ENCODE data around the gene PROM1. TPM values are rescaled to one million over a fixed set of nuclear protein-coding genes. Genes with fewer than 3 reads are reported as not detected.

The PROM1 gene
- total and polyA plus RNA-seq, 7 donors, result 0.16 to 1.5 (median 0.84) TPM

DNA sequence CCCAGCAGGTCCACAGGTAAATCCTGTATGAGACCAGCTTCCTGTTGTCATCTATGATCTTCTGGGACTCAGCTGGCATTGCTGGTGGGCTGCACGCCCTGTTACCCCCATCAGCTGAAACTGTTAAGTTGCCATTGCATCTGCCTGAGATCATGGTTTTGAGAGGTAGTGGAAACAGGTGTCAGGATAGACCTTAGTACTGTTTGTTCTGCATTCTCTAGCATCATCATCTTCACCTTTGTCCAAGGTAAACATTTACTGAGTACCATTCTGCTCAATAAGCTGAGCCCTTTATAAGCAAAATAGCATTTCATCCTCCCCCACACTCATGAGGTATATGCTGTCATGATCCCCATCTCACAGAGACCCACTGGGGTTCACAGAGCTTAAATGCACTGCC, 42.9 kb upstream of the PROM1 start:
- 96 to 100% (median 100%) methylated on average over 1 of the region's 1 CpG for WGBS, 3 donors
- TF ChIP-seq, protein P1, sequence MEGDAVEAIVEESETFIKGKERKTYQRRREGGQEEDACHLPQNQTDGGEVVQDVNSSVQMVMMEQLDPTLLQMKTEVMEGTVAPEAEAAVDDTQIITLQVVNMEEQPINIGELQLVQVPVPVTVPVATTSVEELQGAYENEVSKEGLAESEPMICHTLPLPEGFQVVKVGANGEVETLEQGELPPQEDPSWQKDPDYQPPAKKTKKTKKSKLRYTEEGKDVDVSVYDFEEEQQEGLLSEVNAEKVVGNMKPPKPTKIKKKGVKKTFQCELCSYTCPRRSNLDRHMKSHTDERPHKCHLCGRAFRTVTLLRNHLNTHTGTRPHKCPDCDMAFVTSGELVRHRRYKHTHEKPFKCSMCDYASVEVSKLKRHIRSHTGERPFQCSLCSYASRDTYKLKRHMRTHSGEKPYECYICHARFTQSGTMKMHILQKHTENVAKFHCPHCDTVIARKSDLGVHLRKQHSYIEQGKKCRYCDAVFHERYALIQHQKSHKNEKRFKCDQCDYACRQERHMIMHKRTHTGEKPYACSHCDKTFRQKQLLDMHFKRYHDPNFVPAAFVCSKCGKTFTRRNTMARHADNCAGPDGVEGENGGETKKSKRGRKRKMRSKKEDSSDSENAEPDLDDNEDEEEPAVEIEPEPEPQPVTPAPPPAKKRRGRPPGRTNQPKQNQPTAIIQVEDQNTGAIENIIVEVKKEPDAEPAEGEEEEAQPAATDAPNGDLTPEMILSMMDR (IDR thresholded peaks at IDR 0.05), result no peak
- intact Hi-C loops (cut with DNase I), result no loop called here

DNA sequence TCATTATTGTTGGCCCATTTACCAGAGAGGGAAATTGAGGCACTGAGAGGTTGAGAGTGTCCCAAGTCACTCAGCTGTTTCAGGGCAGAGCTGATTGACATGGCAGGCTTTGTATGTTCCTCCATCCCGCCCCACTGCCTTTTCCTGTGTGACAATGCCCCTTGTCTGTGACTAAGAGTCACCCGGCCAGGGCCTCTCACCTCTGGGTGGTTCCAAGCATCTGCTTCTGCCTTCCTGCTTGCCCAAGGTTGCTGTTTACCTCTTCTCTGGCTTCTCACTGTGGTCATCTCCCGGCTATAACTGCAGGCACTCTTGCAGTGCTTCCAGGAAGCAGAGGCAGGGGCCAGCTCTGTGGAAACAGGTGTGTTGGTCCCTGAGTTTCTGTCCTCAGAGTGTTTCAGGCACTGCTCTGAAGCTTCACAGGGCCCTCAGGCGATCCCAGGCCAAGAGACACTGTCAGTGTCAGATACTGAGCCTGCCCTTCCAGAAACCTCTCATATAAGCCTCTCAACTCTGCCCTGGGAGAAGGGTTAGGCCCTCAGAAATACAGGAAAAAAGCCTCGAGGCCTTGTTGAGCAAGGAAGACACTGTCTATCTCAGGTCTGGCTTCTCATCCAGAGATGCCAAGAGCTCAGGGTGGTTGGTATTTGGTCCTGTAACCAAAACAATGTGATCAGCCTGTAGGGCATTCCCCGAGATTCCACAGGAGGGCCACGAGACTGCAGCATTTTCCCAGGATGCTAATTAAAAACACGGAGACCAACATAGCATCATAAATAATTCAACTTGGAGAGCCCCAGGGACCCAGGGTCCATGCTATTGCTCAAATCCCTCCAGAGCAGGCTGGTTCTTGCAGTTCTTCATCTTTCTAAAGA, 42.0 kb upstream of the PROM1 start:
- ATAC-seq, result no peak
- intact Hi-C loops (cut with DNase I), result no loop called here
- H3K4me1 ChIP-seq, result peaks cover 17% of the 10 kb centered on the region
- TF ChIP-seq, protein P1 (IDR thresholded peaks at IDR 0.05), result no peak
- no peaks in the 10 kb centered on the region for H3K9me3 ChIP-seq
- H3K36me3 ChIP-seq (ENCODE audit: insufficient read depth in 1 of 2, low read depth in 1 of 2), result no peaks in the 10 kb centered on the region
- H3K27ac ChIP-seq, result no peak overlapping the region
- H3K4me3 ChIP-seq, result no peak overlapping the region
- no peaks in the 10 kb centered on the region for H3K27me3 ChIP-seq (ENCODE audit: insufficient read depth in 3 of 3, low read length in 2 of 3)
- no peak for DNase-seq
- 61 to 65% (median 63%) methylated on average over 8 of the region's 8 CpGs for WGBS, 3 donors

More for the DNA sequence above, 42.9 kb upstream of the PROM1 start:
- DNase-seq, result no peak
- Histone ChIP-seq H3K27me3 (ENCODE audit: insufficient read depth in 3 of 3, low read length in 2 of 3) (no peaks in the 10 kb centered on the region), H3K27ac (no peak overlapping the region), H3K4me3 (no peak overlapping the region), H3K4me1 (peaks cover 17% of the 10 kb centered on the region), H3K9me3 (no peaks in the 10 kb centered on the region), H3K36me3 (ENCODE audit: insufficient read depth in 1 of 2, low read depth in 1 of 2) (no peaks in the 10 kb centered on the region)
- ATAC-seq, result no peak

DNA sequence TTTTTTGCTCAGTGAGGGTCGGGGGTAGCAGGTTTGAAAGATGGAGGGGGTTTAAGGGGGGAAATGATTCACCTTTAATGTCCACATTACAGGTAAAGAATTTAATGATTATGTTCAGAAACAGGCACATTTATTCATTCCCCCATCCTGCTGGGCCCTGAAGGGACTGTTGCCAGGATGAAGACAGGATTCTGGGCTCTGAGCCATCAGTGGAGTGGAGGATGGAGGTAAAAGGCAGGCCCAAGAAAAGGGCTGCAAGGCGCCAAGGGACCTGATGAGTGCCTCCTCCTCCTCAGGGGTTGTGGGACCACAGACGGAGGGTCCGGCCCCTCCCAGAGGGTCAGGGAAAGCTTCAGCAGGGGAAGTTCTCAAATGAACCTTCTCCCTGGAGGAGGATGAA, 40.4 kb upstream of the PROM1 start:
- 78 to 91% (median 78%) methylated on average over 4 of the region's 4 CpGs for WGBS, 3 donors
- H3K4me3 ChIP-seq, result no peak overlapping the region
- TF ChIP-seq, protein P1 (IDR thresholded peaks at IDR 0.05), result no peak
- intact Hi-C loops (cut with DNase I), result no loop called here
- DNase-seq, result no peak
- peaks cover 17% of the 10 kb centered on the region for H3K4me1 ChIP-seq
- no peaks in the 10 kb centered on the region for H3K36me3 ChIP-seq (ENCODE audit: insufficient read depth in 1 of 2, low read depth in 1 of 2)
- H3K27me3 ChIP-seq (ENCODE audit: insufficient read depth in 3 of 3, low read length in 2 of 3), result no peaks in the 10 kb centered on the region
- no peaks in the 10 kb centered on the region for H3K9me3 ChIP-seq
- H3K27ac ChIP-seq, result no peak overlapping the region
- no peak for ATAC-seq

DNA sequence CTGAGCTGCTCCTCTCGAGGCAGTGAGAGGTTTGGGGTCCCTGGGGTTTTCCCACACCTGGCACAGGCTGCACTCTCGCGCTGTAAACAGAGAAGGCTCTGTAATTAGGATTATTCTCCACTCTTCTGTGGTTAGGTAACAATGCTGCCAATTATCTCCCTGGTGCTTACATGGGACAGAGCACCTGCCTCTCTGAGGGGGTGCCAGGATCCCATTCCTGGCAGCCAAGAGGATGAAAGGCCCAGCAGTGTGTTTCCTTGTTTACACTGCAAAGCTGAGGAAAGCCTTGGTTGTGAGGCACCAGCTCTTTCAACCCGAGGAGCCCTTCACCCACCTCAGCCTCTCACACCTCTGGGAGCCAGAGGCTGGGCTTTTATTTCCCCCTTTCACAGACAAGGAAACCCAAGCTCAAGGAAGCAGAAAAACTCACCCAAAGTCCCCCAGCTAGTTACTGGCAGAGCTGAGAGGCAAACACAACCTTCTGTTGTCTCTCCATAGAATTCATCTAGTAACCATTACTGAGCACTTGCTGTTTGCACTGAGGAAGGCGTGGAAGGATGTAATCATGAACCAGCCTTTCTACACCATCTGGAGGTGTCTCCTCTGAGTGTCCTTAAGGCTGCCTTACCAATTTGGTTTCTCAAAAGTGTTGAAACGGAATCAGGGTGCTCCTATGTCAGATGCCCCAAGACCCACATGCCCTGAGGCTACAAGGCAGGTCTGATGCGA, 39.7 kb upstream of the PROM1 start:
- ATAC-seq, result peak in 3 of 4 donors; percentile 22 to 31 (median 25)
- TF ChIP-seq, protein P1 (IDR thresholded peaks at IDR 0.05), result no peak
- Histone ChIP-seq H3K9me3 (no peaks in the 10 kb centered on the region), H3K4me3 (no peak overlapping the region), H3K36me3 (ENCODE audit: insufficient read depth in 1 of 2, low read depth in 1 of 2) (no peaks in the 10 kb centered on the region), H3K27ac (no peak overlapping the region), H3K4me1 (peaks cover 21% of the 10 kb centered on the region), H3K27me3 (ENCODE audit: insufficient read depth in 3 of 3, low read length in 2 of 3) (no peaks in the 10 kb centered on the region)
- 47 to 57% (median 49%) methylated on average over 7 of the region's 7 CpGs for WGBS, 3 donors
- intact Hi-C loops (cut with DNase I), result no loop called here
- DNase-seq, result no peak
